Panc1 (cell line): Measurements from ENCODE around the gene COASY. TPM values are rescaled to one million over a fixed set of nuclear protein-coding genes. Genes with fewer than 3 reads are reported as not detected.
A peak's percentile ranks its signal among the peaks of the same experiment; 100 is the strongest.

ENCODE experiments used
- ATAC-seq: fragments of 200-7000 bp; cut with Tn5 transposase; 2 replicates; pipeline ENCODE4 v1.9.1; 2020; ENCODE audit warnings: mild to moderate bottlenecking, moderate library complexity
- BruUV-seq: library from RNA; stranded (reverse); fragments of 400-500 nt; replicated peaks from 2 replicates; lab custom pipeline; 2021; lab: Mats Ljungman, UMichigan
- CTCF ChIA-PET: fragments of 300-600 bp; sonication (Branson Sonifier 250); formaldehyde crosslinking; loops from one replicate; lab custom pipeline; 2022; ENCODE audit warnings: antibody characterized with exemption; lab: Charles Lee
- POLR2A ChIA-PET: fragments of 300-600 bp; sonication (Branson Sonifier 250); formaldehyde crosslinking; loops from one replicate; lab custom pipeline; 2022; ENCODE audit warnings: antibody characterized with exemption; lab: Charles Lee
- DNase-seq: peaks from one replicate; pipeline ENCODE4 v3.0.0-alpha.2; 2010; ENCODE audit warnings: low read depth, low spot score
- H3K27ac ChIP-seq: 2 replicates; pipeline ENCODE4 v1.5.1; 2011; ENCODE audit warnings: mild to moderate bottlenecking, low read length, inconsistent platforms
- H3K27me3 ChIP-seq: fragments of 200-500 bp; sonication (Bioruptor generic); 2 replicates; pipeline ENCODE4 v1.6.0; 2014; ENCODE audit warnings: low read length, inconsistent platforms; ENCODE audit not compliant: control insufficient read depth, insufficient read depth
- H3K36me3 ChIP-seq: fragments of 200-500 bp; sonication (Bioruptor generic); 2 replicates; pipeline ENCODE4 v1.5.1; 2014; ENCODE audit warnings: inconsistent platforms, mild to moderate bottlenecking, low read length, moderate library complexity; ENCODE audit not compliant: control insufficient read depth, insufficient read depth
- H3K4me1 ChIP-seq: 2 replicates; pipeline ENCODE4 v1.5.1; 2011; ENCODE audit warnings: inconsistent platforms, mild to moderate bottlenecking, low read length, moderate library complexity; ENCODE audit not compliant: control insufficient read depth, insufficient read depth
- H3K4me3 ChIP-seq, 2 experiments: 2 replicates each; pipeline ENCODE4 v1.5.1; 2011 to 2012; ENCODE audit warnings: low read depth in 2 of 2, low read length in 2 of 2, mild to moderate bottlenecking in 2 of 2, inconsistent platforms in 1 of 2, moderate library complexity in 1 of 2
- H3K9me3 ChIP-seq: fragments of 200-500 bp; sonication (Bioruptor generic); 2 replicates; pipeline ENCODE4 v1.5.1; 2014; ENCODE audit warnings: low read depth, mild to moderate bottlenecking, inconsistent platforms, low read length, moderate library complexity; ENCODE audit not compliant: control insufficient read depth, insufficient read depth
- POLR2AphosphoS5 ChIP-seq: IDR thresholded peaks from 2 replicates; pipeline ENCODE4 v1.6.1; 2012; ENCODE audit warnings: mild to moderate bottlenecking, low read depth, low read length, moderate library complexity
- REST ChIP-seq, 2 experiments: IDR thresholded peaks; 2 replicates each; pipeline ENCODE4 v1.6.1; 2011 to 2012; ENCODE audit warnings: low read depth in 2 of 2, control low read depth in 1 of 2, low read length in 1 of 2, mild to moderate bottlenecking in 1 of 2, moderate library complexity in 1 of 2; ENCODE audit not compliant: insufficient read depth in 1 of 2
- SIN3A ChIP-seq: IDR thresholded peaks from 2 replicates; pipeline ENCODE4 v1.6.1; 2012; ENCODE audit warnings: low read depth, mild to moderate bottlenecking, low read length, moderate library complexity, borderline replicate concordance; ENCODE audit not compliant: insufficient read depth
- TCF7L2 ChIP-seq: IDR thresholded peaks from 2 replicates; pipeline ENCODE4 v1.6.1; 2011; ENCODE audit warnings: mild to moderate bottlenecking, low read depth, low read length, inconsistent platforms
- in situ Hi-C: cut with HindIII; loops from 2 replicates; pipeline ENCODE4 v1.10.0; 2016; ENCODE audit warnings: low sequenced_read_pairs, low pct_unique_long_range_greater_than_20kb
- intact Hi-C: fragments of 100-400 bp; cut with micrococcal nuclease; formaldehyde crosslinking; loops from one replicate; pipeline ENCODE4 v1.10.0; 2022; ENCODE audit not compliant: unreplicated experiment
- total RNA-seq: library from RNA; stranded (reverse); gene quantifications from one replicate; pipeline ENCODE4 v1.2.1, GENCODE V29; 2021; ENCODE audit not compliant: unreplicated experiment
- TF ChIP-seq, protein P1 (sequence below): fragments of 450-650 bp; IDR thresholded peaks from 2 replicates; pipeline ENCODE4 v1.5.1; 2017; ENCODE audit warnings: mild to moderate bottlenecking

Gene COASY
- total RNA-seq, 1 experiment from 2014 or later, result 76.7 TPM

DNA sequence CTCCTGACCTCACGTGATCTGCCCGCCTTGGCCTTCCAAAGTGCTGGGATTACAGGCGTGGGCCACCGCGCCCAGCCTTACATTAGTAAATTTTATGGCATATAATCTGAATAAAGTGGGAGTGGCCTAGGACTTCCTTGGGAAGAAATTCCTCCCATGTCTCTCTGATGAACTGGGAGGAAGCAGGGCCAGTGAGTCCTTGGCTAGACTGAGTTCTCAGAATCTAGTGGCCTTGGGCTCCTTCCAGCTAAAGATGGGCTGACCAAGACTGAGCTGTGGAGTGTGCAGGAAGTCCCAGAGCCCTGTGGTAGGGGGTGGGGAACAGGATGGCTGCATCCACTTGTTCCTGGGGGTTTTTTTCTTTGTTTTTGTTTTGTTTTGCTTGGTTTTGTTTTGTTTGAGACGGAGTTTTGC is 35.9 kb upstream of the COASY start:
- H3K9me3 ChIP-seq, result no peaks in the 10 kb centered on the region
- peaks cover 36% of the 10 kb centered on the region for H3K4me1 ChIP-seq
- no peaks in the 10 kb centered on the region for H3K27me3 ChIP-seq
- H3K4me3 ChIP-seq, result no peak overlapping the region
- in situ Hi-C loops (no loop called here), intact Hi-C loops (loop anchor here (10.0 kb wide), 2 partner anchors 101 to 211 kb away; partner anchors contain the start of gene CAVIN1)
- BruUV-seq, result no TSS peak
- DNase-seq (no peak), ATAC-seq (no peak)
- CTCF ChIA-PET, result no interaction called here
- TF ChIP-seq TCF7L2 (no peak), REST (IDR thresholded peaks at IDR 0.05; ENCODE audit: insufficient read depth in 1 of 2, low read depth in 2 of 2, low read length in 1 of 2) (no peak), SIN3A (no peak), POLR2AphosphoS5 (no peak)
- TF ChIP-seq, protein P1, sequence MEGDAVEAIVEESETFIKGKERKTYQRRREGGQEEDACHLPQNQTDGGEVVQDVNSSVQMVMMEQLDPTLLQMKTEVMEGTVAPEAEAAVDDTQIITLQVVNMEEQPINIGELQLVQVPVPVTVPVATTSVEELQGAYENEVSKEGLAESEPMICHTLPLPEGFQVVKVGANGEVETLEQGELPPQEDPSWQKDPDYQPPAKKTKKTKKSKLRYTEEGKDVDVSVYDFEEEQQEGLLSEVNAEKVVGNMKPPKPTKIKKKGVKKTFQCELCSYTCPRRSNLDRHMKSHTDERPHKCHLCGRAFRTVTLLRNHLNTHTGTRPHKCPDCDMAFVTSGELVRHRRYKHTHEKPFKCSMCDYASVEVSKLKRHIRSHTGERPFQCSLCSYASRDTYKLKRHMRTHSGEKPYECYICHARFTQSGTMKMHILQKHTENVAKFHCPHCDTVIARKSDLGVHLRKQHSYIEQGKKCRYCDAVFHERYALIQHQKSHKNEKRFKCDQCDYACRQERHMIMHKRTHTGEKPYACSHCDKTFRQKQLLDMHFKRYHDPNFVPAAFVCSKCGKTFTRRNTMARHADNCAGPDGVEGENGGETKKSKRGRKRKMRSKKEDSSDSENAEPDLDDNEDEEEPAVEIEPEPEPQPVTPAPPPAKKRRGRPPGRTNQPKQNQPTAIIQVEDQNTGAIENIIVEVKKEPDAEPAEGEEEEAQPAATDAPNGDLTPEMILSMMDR, result no peak
- peak overlapping the region; percentile 63; the same call in 1 of the 2 replicates for H3K27ac ChIP-seq
- H3K36me3 ChIP-seq, result no peaks in the 10 kb centered on the region
- POLR2A ChIA-PET, result no interaction called here

- TF ChIP-seq SIN3A, result no peak
- TF ChIP-seq REST (IDR thresholded peaks at IDR 0.05; ENCODE audit: insufficient read depth in 1 of 2, low read depth in 2 of 2, low read length in 1 of 2), result no peak
- TF ChIP-seq, protein P1, result no peak
- TF ChIP-seq TCF7L2, result no peak
- no peak for TF ChIP-seq POLR2AphosphoS5
Observed at GRCh38 chr17:42527932-42528331, 34.0 kb upstream of the COASY start.

More at GRCh38 chr17:42527932-42528331, 34.0 kb upstream of the COASY start:
- BruUV-seq, result no TSS peak
- Histone ChIP-seq H3K36me3 (no peaks in the 10 kb centered on the region), H3K27ac (peak overlapping the region; percentile 79; the same call in 1 of the 2 replicates), H3K27me3 (no peaks in the 10 kb centered on the region), H3K4me3 (no peak overlapping the region), H3K9me3 (no peaks in the 10 kb centered on the region), H3K4me1 (peaks cover 27% of the 10 kb centered on the region)
- in situ Hi-C loops, result no loop called here
- ATAC-seq (no peak), DNase-seq (no peak)
- intact Hi-C loops, result loop anchor here (10.0 kb wide), 2 partner anchors 103 to 213 kb away; partner anchors contain the start of gene CAVIN1
- ChIA-PET CTCF (interaction anchor here (0.6 to 0.7 kb wide), 2 partner anchors 10 to 121 kb away, joined by 5 to 6 read pairs; no protein-coding TSS in a partner anchor), POLR2A (interaction anchor here (0.6 kb wide), 1 partner anchor 198 kb away, joined by 5 read pairs; no protein-coding TSS in a partner anchor)
